Measurements from ENCODE around the gene CCDC149. TPM values are rescaled to one million over a fixed set of nuclear protein-coding genes. Genes with fewer than 3 reads are reported as not detected.

The CCDC149 gene
- total and polyA plus RNA-seq, 2 of the 8 experiments (the other 6 are each of a cell fraction or from before 2014, with no cell fraction given), result 2.2 to 5.6 TPM

DNA sequence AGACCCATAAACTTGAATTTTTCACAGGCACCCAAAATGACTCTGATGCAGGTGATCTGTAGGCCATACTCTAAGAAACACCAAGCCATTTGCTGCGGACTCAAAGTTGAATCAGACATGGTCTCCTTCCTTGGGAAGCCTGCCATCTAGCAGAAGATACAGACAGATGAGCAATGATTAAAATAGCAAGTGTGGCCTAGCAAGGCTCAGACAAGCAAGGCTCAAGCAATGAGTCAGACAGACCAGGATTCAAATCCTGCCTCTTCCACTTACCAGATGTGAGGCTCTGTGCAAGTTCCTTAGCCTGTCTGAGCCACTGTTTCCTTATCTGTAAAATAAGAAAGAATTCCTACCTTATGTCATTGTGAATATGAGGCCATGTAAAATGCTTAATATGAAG lies 2.3 kb downstream of the CCDC149 start:
- H4K20me1 ChIP-seq (replicated peaks in 1 of 2; ENCODE audit: control insufficient read depth in 1 of 2, insufficient read depth in 2 of 2, low read length in 2 of 2), result no peaks in the 10 kb centered on the region
- H3K18ac ChIP-seq (ENCODE audit: extremely low read depth, low read length), result no peak overlapping the region
- ChIA-PET POLR2A (ENCODE audit: partially characterized antibody) (interaction anchor here (1.4 kb wide), 1 partner anchor 41 kb away, joined by 3 read pairs; no protein-coding TSS in a partner anchor), CTCF (ENCODE audit: partially characterized antibody) (no interaction called here)
- no peak overlapping the region for H3K14ac ChIP-seq (ENCODE audit: insufficient read length)
- no peak overlapping the region for H3K9ac ChIP-seq (replicated peaks in 1 of 4; ENCODE audit: extremely low read depth in 1 of 4, low read depth in 3 of 4, low read length in 3 of 4)
- peaks cover 13 to 18% of the 10 kb centered on the region in 2 experiments; a peak in 3 of 4 replicates for H3K9me3 ChIP-seq (ENCODE audit: insufficient read depth in 2 of 2, low read depth in 1 of 2, low read length in 1 of 2)
- no peak overlapping the region for H2BK12ac ChIP-seq (ENCODE audit: low read depth, low read length)
- no peak overlapping the region for H3K4me2 ChIP-seq (ENCODE audit: insufficient read depth in 1 of 2, low read depth in 2 of 2, low read length in 2 of 2)
- no peak overlapping the region for H2BK15ac ChIP-seq (ENCODE audit: low read length)
- H3K36me3 ChIP-seq (ENCODE audit: control insufficient read depth in 2 of 4, insufficient read depth in 4 of 4, low read length in 3 of 4), result peaks cover 3 to 23% (median 13%) of the 10 kb centered on the region in 4 experiments; a peak in 5 of 8 replicates
- H3K4ac ChIP-seq (replicated peaks; ENCODE audit: insufficient read length, low read depth, low read length), result no peak overlapping the region
- no peak overlapping the region for H2BK5ac ChIP-seq (ENCODE audit: low read depth, low read length)
- H4K91ac ChIP-seq (replicated peaks; ENCODE audit: insufficient read length, low read length), result no peak overlapping the region
- no peaks in the 10 kb centered on the region for H3K79me2 ChIP-seq (ENCODE audit: control insufficient read depth in 1 of 2, insufficient read depth in 2 of 2, low read length in 2 of 2)
- no peaks in the 10 kb centered on the region for H3K79me1 ChIP-seq (ENCODE audit: low read depth, low read length)
- peaks cover 2% of the 10 kb centered on the region; the same call in 1 of the 2 replicates for H3K23me2 ChIP-seq (ENCODE audit: low read depth, low read length)
- H4K8ac ChIP-seq (ENCODE audit: extremely low read depth, insufficient read depth, low read length), result no peak overlapping the region
- H4K5ac ChIP-seq (ENCODE audit: insufficient read length, low read depth, low read length), result no peak overlapping the region
- no peak overlapping the region for H2BK120ac ChIP-seq (replicated peaks; ENCODE audit: low read depth, low read length)
- H3K4me1 ChIP-seq (replicated peaks in 1 of 4; ENCODE audit: control insufficient read depth in 3 of 4, insufficient read depth in 4 of 4, low read length in 3 of 4), result peaks cover 3 to 14% (median 7%) of the 10 kb centered on the region in 4 experiments; a peak in 5 of 7 replicates
- DNase-seq (ENCODE audit: low read depth in 1 of 2, low spot score in 2 of 2) (no peak), FAIRE-seq (no peak)
- 100% methylated on average over 1 of the region's 1 CpG; no CpG with 5 or more reads in 1 of the 2 experiments for WGBS, 2 experiments (ENCODE audit: extremely low coverage in 1 of 2, insufficient coverage in 1 of 2, insufficient read length in 1 of 2, insufficient replicate concordance in 2 of 2, low coverage in 1 of 2, low lambda C conversion rate in 2 of 2, missing lambda C conversion rate in 1 of 2)
- no peak overlapping the region for H3K27ac ChIP-seq (ENCODE audit: low read depth, low read length)
- H2AK5ac ChIP-seq (ENCODE audit: low read depth, low read length), result no peak overlapping the region
- no peak overlapping the region for H2BK20ac ChIP-seq (ENCODE audit: low read length)
- H3K23ac ChIP-seq (ENCODE audit: insufficient read length), result no peak overlapping the region
- H3K27me3 ChIP-seq (replicated peaks in 1 of 4; ENCODE audit: control insufficient read depth in 3 of 4, extremely low read depth in 1 of 4, insufficient read depth in 3 of 4, low read length in 3 of 4), result peaks cover 0 to 17% (median 6%) of the 10 kb centered on the region in 4 experiments; a peak in 5 of 7 replicates
- H2AFZ ChIP-seq (ENCODE audit: low read length), result no peak overlapping the region
- no peak overlapping the region for H3K4me3 ChIP-seq (ENCODE audit: extremely low read depth in 1 of 4, insufficient read depth in 2 of 4, low read depth in 3 of 4, low read length in 4 of 4)
- H3K56ac ChIP-seq (replicated peaks; ENCODE audit: insufficient read length, low read depth, low read length), result no peak overlapping the region
- TF ChIP-seq CTBP2 (IDR thresholded peaks at IDR 0.05; ENCODE audit: borderline replicate concordance, insufficient read depth, insufficient read length, low read length) (no peak), KDM4A (IDR thresholded peaks at IDR 0.05; ENCODE audit: low read depth, low read length, severe bottlenecking) (no peak), YY1 (IDR thresholded peaks at IDR 0.05; ENCODE audit: low read depth, low read length) (no peak), KDM5A (IDR thresholded peaks at IDR 0.05; ENCODE audit: low read length) (no peak), SIX5 (IDR thresholded peaks at IDR 0.05; ENCODE audit: low read depth, low read length) (no peak), EGR1 (IDR thresholded peaks at IDR 0.05; ENCODE audit: borderline replicate concordance, low read depth, low read length) (no peak), BRCA1 (IDR thresholded peaks at IDR 0.05; ENCODE audit: low read depth, low read length) (no peak), CBX8 (IDR thresholded peaks at IDR 0.05; ENCODE audit: borderline replicate concordance, low read depth, low read length) (no peak), FOSL1 (IDR thresholded peaks at IDR 0.05; ENCODE audit: insufficient read depth, low read depth, low read length) (no peak), TBP (IDR thresholded peaks at IDR 0.05; ENCODE audit: low read depth, low read length) (no peak), RBBP5 (IDR thresholded peaks at IDR 0.05; ENCODE audit: borderline replicate concordance, low read depth, low read length) (no peak), CREB1 (IDR thresholded peaks at IDR 0.05) (no peak), RXRA (IDR thresholded peaks at IDR 0.05; ENCODE audit: insufficient read depth, low read depth, low read length) (no peak), HDAC6 (IDR thresholded peaks at IDR 0.05; ENCODE audit: low read depth, low read length) (no peak)
- TF ChIP-seq, protein P1, sequence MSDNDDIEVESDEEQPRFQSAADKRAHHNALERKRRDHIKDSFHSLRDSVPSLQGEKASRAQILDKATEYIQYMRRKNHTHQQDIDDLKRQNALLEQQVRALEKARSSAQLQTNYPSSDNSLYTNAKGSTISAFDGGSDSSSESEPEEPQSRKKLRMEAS (IDR thresholded peaks at IDR 0.05), result no peak
